H1 (cell line): ENCODE results near the gene ETS1. TPM values are rescaled to one million over a fixed set of nuclear protein-coding genes. Genes with fewer than 3 reads are reported as not detected.

ENCODE experiments used
- CTCF ChIA-PET: fragments of 300-600 bp; sonication (Branson Sonifier 250); formaldehyde crosslinking; loops from one replicate; lab custom pipeline; 2021; ENCODE audit not compliant: partially characterized antibody; lab: Charles Lee
- POLR2A ChIA-PET: fragments of 300-600 bp; sonication (Branson Sonifier 250); formaldehyde crosslinking; loops from one replicate; lab custom pipeline; 2021; ENCODE audit warnings: inconsistent platforms; ENCODE audit not compliant: partially characterized antibody; lab: Charles Lee
- DNase-seq, 2 experiments: peaks; one replicate each; pipeline versions ENCODE4 v3.0.0 to v3.0.0-alpha.2; 2010 to 2022; ENCODE audit warnings: low spot score in 2 of 2, low read depth in 1 of 2, mixed read lengths in 1 of 2
- FAIRE-seq: peaks from 2 replicates; lab custom pipeline; 2011; peaks lifted over from hg19 to GRCh38; lab: Jason Lieb, UNC
- H2AFZ ChIP-seq: 2 replicates; pipeline ENCODE4 v1.8.1; 2012; ENCODE audit warnings: low read length, inconsistent platforms
- H2AK5ac ChIP-seq: 2 replicates; pipeline ENCODE4 v1.6.1; 2013; ENCODE audit warnings: low read depth, low read length
- H2BK120ac ChIP-seq: replicated peaks from 2 replicates; pipeline ENCODE3; 2013; ENCODE audit warnings: low read depth, low read length, inconsistent platforms
- H2BK12ac ChIP-seq: 2 replicates; pipeline ENCODE4 v1.6.1; 2013; ENCODE audit warnings: low read depth, low read length
- H2BK15ac ChIP-seq: 2 replicates; pipeline ENCODE4 v1.6.1; 2013; ENCODE audit warnings: low read length
- H2BK20ac ChIP-seq: 2 replicates; pipeline ENCODE4 v1.6.1; 2013; ENCODE audit warnings: low read length
- H2BK5ac ChIP-seq: 2 replicates; pipeline ENCODE4 v1.6.1; 2013; ENCODE audit warnings: low read depth, low read length
- H3K14ac ChIP-seq: 2 replicates; pipeline ENCODE4 v1.6.1; 2013; ENCODE audit warnings: inconsistent platforms; ENCODE audit not compliant: insufficient read length
- H3K18ac ChIP-seq: 2 replicates; pipeline ENCODE4 v1.6.1; 2013; ENCODE audit warnings: low read length; ENCODE audit errors: extremely low read depth
- H3K23ac ChIP-seq: 2 replicates; pipeline ENCODE4 v1.6.1; 2013; ENCODE audit warnings: inconsistent platforms; ENCODE audit not compliant: insufficient read length
- H3K23me2 ChIP-seq: 2 replicates; pipeline ENCODE4 v1.6.1; 2013; ENCODE audit warnings: low read depth, low read length
- H3K27ac ChIP-seq: 2 replicates; pipeline ENCODE4 v1.6.1; 2011; ENCODE audit warnings: low read depth, low read length, inconsistent platforms
- H3K27me3 ChIP-seq, 4 experiments: replicated peaks in 1 of 4; 1 replicate in 1 of 4; 2 replicates in 3 of 4; pipeline versions ENCODE4 v1.6.1 to v1.8.1; 2011 to 2013; ENCODE audit warnings: low read length in 3 of 4, mild to moderate bottlenecking in 3 of 4, inconsistent platforms in 2 of 4, mixed read lengths in 2 of 4, moderate library complexity in 1 of 4; ENCODE audit not compliant: control insufficient read depth in 3 of 4, insufficient read depth in 3 of 4; ENCODE audit errors: extremely low read depth in 1 of 4
- H3K36me3 ChIP-seq, 4 experiments: 2 replicates each; pipeline versions ENCODE4 v1.6.1 to v1.8.1; 2011 to 2013; ENCODE audit warnings: mild to moderate bottlenecking in 4 of 4, low read length in 3 of 4, moderate library complexity in 2 of 4, control low read depth in 1 of 4, inconsistent platforms in 1 of 4; ENCODE audit not compliant: insufficient read depth in 4 of 4, control insufficient read depth in 2 of 4
- H3K4ac ChIP-seq: replicated peaks from 2 replicates; pipeline ENCODE3; 2013; ENCODE audit warnings: low read length, low read depth, mixed read lengths, inconsistent platforms; ENCODE audit not compliant: insufficient read length
- H3K4me1 ChIP-seq, 4 experiments: replicated peaks in 1 of 4; 1 replicate in 1 of 4; 2 replicates in 3 of 4; pipeline versions ENCODE4 v1.6.1 to v1.8.1; 2011 to 2013; ENCODE audit warnings: low read length in 3 of 4, inconsistent platforms in 2 of 4, mixed read lengths in 1 of 4; ENCODE audit not compliant: insufficient read depth in 4 of 4, control insufficient read depth in 3 of 4
- H3K4me2 ChIP-seq, 2 experiments: 2 replicates each; pipeline versions ENCODE4 v1.6.1 to v1.8.1; 2011 to 2013; ENCODE audit warnings: low read depth in 2 of 2, low read length in 2 of 2, control low read depth in 1 of 2, inconsistent platforms in 1 of 2, mild to moderate bottlenecking in 1 of 2; ENCODE audit not compliant: insufficient read depth in 1 of 2
- H3K4me3 ChIP-seq, 4 experiments: fragments of 200-600, 300-600 bp in 1 of 4; sonication (generic), shearing (Covaris generic), sonication (Bioruptor Twin) in 1 of 4; 2 replicates each; pipeline versions ENCODE4 v1.5.1 to v1.8.1; 2011 to 2016; ENCODE audit warnings: low read length in 4 of 4, low read depth in 3 of 4, control low read depth in 2 of 4, inconsistent platforms in 2 of 4, mild to moderate bottlenecking in 2 of 4, mixed read lengths in 1 of 4, moderate library complexity in 1 of 4; ENCODE audit not compliant: insufficient read depth in 2 of 4; ENCODE audit errors: extremely low read depth in 1 of 4
- H3K56ac ChIP-seq: replicated peaks from 2 replicates; pipeline ENCODE3; 2013; ENCODE audit warnings: low read depth, mild to moderate bottlenecking, mixed read lengths, low read length, inconsistent platforms; ENCODE audit not compliant: insufficient read length
- H3K79me1 ChIP-seq: 2 replicates; pipeline ENCODE4 v1.6.1; 2013; ENCODE audit warnings: low read depth, low read length, control low read depth
- H3K79me2 ChIP-seq, 2 experiments: 2 replicates each; pipeline versions ENCODE4 v1.6.1 to v1.8.1; 2012 to 2013; ENCODE audit warnings: low read length in 2 of 2, mild to moderate bottlenecking in 2 of 2, inconsistent platforms in 1 of 2; ENCODE audit not compliant: insufficient read depth in 2 of 2, control insufficient read depth in 1 of 2
- H3K9ac ChIP-seq, 4 experiments: replicated peaks in 1 of 4; 1 replicate in 1 of 4; 2 replicates in 3 of 4; pipeline versions ENCODE4 v1.6.1 to v1.8.1; 2011 to 2013; ENCODE audit warnings: low read depth in 3 of 4, low read length in 3 of 4, control low read depth in 2 of 4, mild to moderate bottlenecking in 2 of 4, moderate library complexity in 2 of 4, inconsistent platforms in 1 of 4; ENCODE audit errors: extremely low read depth in 1 of 4
- H3K9me3 ChIP-seq, 2 experiments: 2 replicates each; pipeline versions ENCODE4 v1.6.1 to v1.8.1; 2012 to 2013; ENCODE audit warnings: mild to moderate bottlenecking in 2 of 2, moderate library complexity in 2 of 2, control low read depth in 1 of 2, inconsistent platforms in 1 of 2, low read depth in 1 of 2, low read length in 1 of 2, mixed read lengths in 1 of 2; ENCODE audit not compliant: insufficient read depth in 2 of 2
- H4K20me1 ChIP-seq, 2 experiments: replicated peaks in 1 of 2; 2 replicates each; pipeline versions ENCODE3 to v1.8.1; 2011 to 2013; ENCODE audit warnings: inconsistent platforms in 2 of 2, low read length in 2 of 2, mild to moderate bottlenecking in 1 of 2; ENCODE audit not compliant: insufficient read depth in 2 of 2, control insufficient read depth in 1 of 2
- H4K5ac ChIP-seq: 2 replicates; pipeline ENCODE4 v1.6.1; 2013; ENCODE audit warnings: low read length, low read depth, mixed read lengths, inconsistent platforms; ENCODE audit not compliant: insufficient read length
- H4K8ac ChIP-seq: 2 replicates; pipeline ENCODE4 v1.8.0; 2013; ENCODE audit warnings: mild to moderate bottlenecking, moderate library complexity, low read length, inconsistent platforms; ENCODE audit not compliant: insufficient read depth; ENCODE audit errors: extremely low read depth
- H4K91ac ChIP-seq: replicated peaks from 2 replicates; pipeline ENCODE3; 2013; ENCODE audit warnings: low read length, mixed read lengths, inconsistent platforms; ENCODE audit not compliant: insufficient read length
- ATF2 ChIP-seq: IDR thresholded peaks from 2 replicates; pipeline ENCODE4 v1.6.1; 2012; ENCODE audit warnings: low read length, inconsistent platforms
- CHD2 ChIP-seq: IDR thresholded peaks from 2 replicates; pipeline ENCODE4 v1.6.1; 2012; ENCODE audit warnings: low read length, improper control_type of control experiment
- E2F6 ChIP-seq: IDR thresholded peaks from 2 replicates; pipeline ENCODE4 v1.6.1; 2012; ENCODE audit warnings: inconsistent platforms
- HDAC6 ChIP-seq: IDR thresholded peaks from one replicate; pipeline ENCODE4 v1.7.1; 2012; ENCODE audit warnings: low read depth, mild to moderate bottlenecking, inconsistent platforms, low read length, moderate library complexity
- JUND ChIP-seq: IDR thresholded peaks from 2 replicates; pipeline ENCODE4 v1.6.1; 2011; ENCODE audit warnings: mild to moderate bottlenecking, improper control_type of control experiment, low read length
- KDM5A ChIP-seq: fragments of 200-600 bp; IDR thresholded peaks from 2 replicates; pipeline ENCODE4 v1.7.1; 2012; ENCODE audit warnings: mild to moderate bottlenecking, low read length, inconsistent platforms, mixed read lengths
- MAFK ChIP-seq: IDR thresholded peaks from 2 replicates; pipeline ENCODE4 v1.6.1; 2012; ENCODE audit warnings: low read depth, mild to moderate bottlenecking, improper control_type of control experiment, low read length
- POLR2A ChIP-seq, 2 experiments: IDR thresholded peaks; 1 replicate in 1 of 2; 2 replicates in 1 of 2; pipeline ENCODE4 v1.6.1; 2011; ENCODE audit warnings: low read depth in 2 of 2, low read length in 2 of 2, mild to moderate bottlenecking in 2 of 2; ENCODE audit errors: control extremely low read depth in 1 of 2
- RAD21 ChIP-seq, 2 experiments: IDR thresholded peaks in 1 of 2; conservative IDR thresholded peaks in 1 of 2; 2 replicates each; pipeline ENCODE4 v1.6.1; 2011; ENCODE audit warnings: low read depth in 2 of 2, low read length in 2 of 2, improper control_type of control experiment in 1 of 2, inconsistent platforms in 1 of 2, mild to moderate bottlenecking in 1 of 2, moderate library complexity in 1 of 2
- RBBP5 ChIP-seq: IDR thresholded peaks from 2 replicates; pipeline ENCODE4 v1.7.1; 2012; ENCODE audit warnings: low read depth, mild to moderate bottlenecking, inconsistent platforms, low read length, moderate library complexity, borderline replicate concordance
- RFX5 ChIP-seq: IDR thresholded peaks from 2 replicates; pipeline ENCODE4 v1.6.1; 2011; ENCODE audit warnings: low read depth, low read length, improper control_type of control experiment, borderline replicate concordance
- TBP ChIP-seq: IDR thresholded peaks from 2 replicates; pipeline ENCODE4 v1.6.1; 2011; ENCODE audit warnings: low read depth, low read length, improper control_type of control experiment
- ZNF274 ChIP-seq: IDR thresholded peaks from 2 replicates; pipeline ENCODE4 v1.7.0; 2012; ENCODE audit warnings: low read length, borderline replicate concordance; ENCODE audit errors: extremely low read depth
- WGBS, 2 experiments: shearing (Covaris generic) in 1 of 2; methylation state at CpG; one replicate each; pipeline versions ENCODE4 v1.1.6 to v1.1.7; 2013 to 2015; ENCODE audit warnings: low lambda C conversion rate in 2 of 2, mixed read lengths in 2 of 2, inconsistent platforms in 1 of 2, low coverage in 1 of 2, missing lambda C conversion rate in 1 of 2; ENCODE audit not compliant: insufficient replicate concordance in 2 of 2, insufficient coverage in 1 of 2, insufficient read length in 1 of 2; ENCODE audit errors: extremely low coverage in 1 of 2, missing lambda C conversion rate in 1 of 2; 5-methylcytosine and 5-hydroxymethylcytosine counted together
- polyA plus RNA-seq, 7 experiments: library from polyadenylated mRNA; depleted of rRNA in 3 of 7; stranded (reverse) in 5 of 7; unstranded in 2 of 7; fragments of >200 nt in 5 of 7; fragments of 200-250 nt in 2 of 7; gene quantifications; 1 replicate in 5 of 7; 2 replicates in 1 of 7; 4 replicates in 1 of 7; pipeline versions ENCODE4 v1.2.1 to v1.2.3, GENCODE V29; 2011 to 2013; ENCODE audit warnings: missing spikeins in 2 of 7, mixed read lengths in 2 of 7
- total RNA-seq: library from RNA; stranded (reverse); fragmentation: NEBNext Ultra II Directional; extraction: Animal tissue kit (Norgen Biotek cat#: 25700); gene quantifications from 2 replicates; pipeline ENCODE4 v1.2.1, GENCODE V29; 2021

The ETS1 gene
- total and polyA plus RNA-seq, 2 of the 8 experiments (the other 6 are each of a cell fraction or from before 2014, with no cell fraction given) = 10.0 to 35.3 TPM

- H4K8ac ChIP-seq = no peak overlapping the region
- H3K23me2 ChIP-seq = no peaks in the 10 kb centered on the region; the same call in 1 of the 2 replicates
- no peak overlapping the region for H4K91ac ChIP-seq
- no peak overlapping the region for H2BK5ac ChIP-seq
- no peaks in the 10 kb centered on the region; the same call in 1 of the 2 replicates for H3K79me1 ChIP-seq
- H2AFZ ChIP-seq = no peak overlapping the region
- no peak overlapping the region for H3K23ac ChIP-seq
- no peak overlapping the region for H2BK120ac ChIP-seq
- no peak for FAIRE-seq
- no peak overlapping the region for H3K9ac ChIP-seq
- no peaks in the 10 kb centered on the region for H3K9me3 ChIP-seq
- ChIA-PET POLR2A (no interaction called here), CTCF (no interaction called here)
- no peak overlapping the region for H4K5ac ChIP-seq
- H2AK5ac ChIP-seq = no peak overlapping the region
- H3K27me3 ChIP-seq = no peaks in the 10 kb centered on the region
- no peak overlapping the region for H3K14ac ChIP-seq
- no peaks in the 10 kb centered on the region for H4K20me1 ChIP-seq
- no peak overlapping the region for H2BK12ac ChIP-seq
- H3K56ac ChIP-seq = no peak overlapping the region
- H3K4ac ChIP-seq = no peak overlapping the region
- H3K18ac ChIP-seq = no peak overlapping the region
- H2BK20ac ChIP-seq = no peak overlapping the region
- H3K4me3 ChIP-seq = no peak overlapping the region
- H3K4me1 ChIP-seq = peaks cover 0 to 6% (median 1%) of the 10 kb centered on the region in 4 experiments; a peak in 3 of 7 replicates
- no peak overlapping the region for H3K27ac ChIP-seq
- no peak overlapping the region for H3K4me2 ChIP-seq
- H2BK15ac ChIP-seq = no peak overlapping the region
- WGBS, 2 experiments = 89% methylated on average over 7 of the region's 7 CpGs; no CpG with 5 or more reads in 1 of the 2 experiments
- H3K36me3 ChIP-seq = no peaks in the 10 kb centered on the region
- H3K79me2 ChIP-seq = peaks cover 0 to 2% of the 10 kb centered on the region in 2 experiments; a peak in 1 of 4 replicates
- no peak for DNase-seq
- no peak for TF ChIP-seq JUND
- no peak for TF ChIP-seq CHD2
- no peak for TF ChIP-seq HDAC6
- no peak for TF ChIP-seq RFX5
- no peak for TF ChIP-seq ATF2
- no peak for TF ChIP-seq E2F6
- no peak for TF ChIP-seq MAFK
- TF ChIP-seq RAD21 (IDR thresholded peaks at IDR 0.05 in 1 of 2, conservative IDR thresholded peaks at IDR 0.05 in 1 of 2; ENCODE audit: low read depth in 2 of 2, low read length in 2 of 2) = no peak
- TF ChIP-seq RBBP5 = no peak
- no peak for TF ChIP-seq POLR2A (IDR thresholded peaks at IDR 0.05; ENCODE audit: control extremely low read depth in 1 of 2, low read depth in 2 of 2, low read length in 2 of 2)
- no peak for TF ChIP-seq ZNF274
- no peak for TF ChIP-seq KDM5A
- TF ChIP-seq TBP = no peak
Observed at GRCh38 chr11:128570632-128571031, 16.7 kb downstream of the ETS1 start.
